A549 (cell line): ENCODE measurements around the gene PADI4.

Source experiments
- CEBPB ChIP-seq, 2 experiments: fragments of >200 bp in 1 of 2; sonication (Bioruptor Twin) in 1 of 2; formaldehyde crosslinking in 1 of 2; IDR thresholded peaks; 2 replicates each; pipeline ENCODE4 v1.6.1; 2012 to 2016
- CHD2 ChIP-seq: fragments of 150-350 bp; IDR thresholded peaks from 2 replicates; pipeline ENCODE4 v1.6.1; 2014; ENCODE audit warnings: low read length; ENCODE audit not compliant: partially characterized antibody
- EP300 ChIP-seq, 2 experiments: fragments of >200 bp; sonication (Bioruptor Twin); formaldehyde crosslinking; IDR thresholded peaks; 2 replicates in 1 of 2; 3 replicates in 1 of 2; pipeline ENCODE4 v1.6.1; 2016 to 2017
- POLR2A ChIP-seq: IDR thresholded peaks from 2 replicates; pipeline ENCODE4 v1.6.1; 2012; ENCODE audit warnings: mild to moderate bottlenecking, low read length
- ZC3H11A ChIP-seq: fragments of 450-650 bp; IDR thresholded peaks from 2 replicates; pipeline ENCODE4 v1.6.1; 2014; ENCODE audit warnings: antibody characterized with exemption, mild to moderate bottlenecking
- TF ChIP-seq, protein P1 (sequence below): fragments of 200-600 bp; sonication (generic); IDR thresholded peaks from 2 replicates; pipeline ENCODE4 v1.6.1; 2016; ENCODE audit warnings: antibody characterized with exemption, mild to moderate bottlenecking, moderate library complexity
- TF ChIP-seq, protein P2 (sequence below): fragments of >200 bp; sonication (Bioruptor Twin); formaldehyde crosslinking; IDR thresholded peaks from 3 replicates; pipeline ENCODE4 v1.5.1; 2016

DNA sequence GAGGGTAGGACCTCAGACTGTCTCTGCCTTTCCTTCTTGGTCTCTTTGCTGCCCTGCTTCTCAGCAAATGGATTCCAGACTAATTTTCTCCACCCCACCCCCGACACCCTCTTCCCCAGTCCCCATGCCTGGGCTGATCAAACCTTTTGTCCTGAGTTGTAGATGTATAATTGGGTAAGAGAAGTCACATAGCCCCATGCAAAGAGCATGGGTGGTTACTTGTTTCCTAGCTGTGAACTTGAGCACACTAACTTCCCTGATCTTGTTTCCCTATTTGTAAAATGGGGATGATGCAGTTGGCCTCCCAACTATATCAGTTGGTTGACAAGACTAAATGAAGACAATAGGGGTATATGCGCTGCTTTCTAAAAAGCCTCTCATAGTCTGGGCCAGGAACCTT lies 73.2 kb downstream of the PADI4 start:
- TF ChIP-seq, protein P1, sequence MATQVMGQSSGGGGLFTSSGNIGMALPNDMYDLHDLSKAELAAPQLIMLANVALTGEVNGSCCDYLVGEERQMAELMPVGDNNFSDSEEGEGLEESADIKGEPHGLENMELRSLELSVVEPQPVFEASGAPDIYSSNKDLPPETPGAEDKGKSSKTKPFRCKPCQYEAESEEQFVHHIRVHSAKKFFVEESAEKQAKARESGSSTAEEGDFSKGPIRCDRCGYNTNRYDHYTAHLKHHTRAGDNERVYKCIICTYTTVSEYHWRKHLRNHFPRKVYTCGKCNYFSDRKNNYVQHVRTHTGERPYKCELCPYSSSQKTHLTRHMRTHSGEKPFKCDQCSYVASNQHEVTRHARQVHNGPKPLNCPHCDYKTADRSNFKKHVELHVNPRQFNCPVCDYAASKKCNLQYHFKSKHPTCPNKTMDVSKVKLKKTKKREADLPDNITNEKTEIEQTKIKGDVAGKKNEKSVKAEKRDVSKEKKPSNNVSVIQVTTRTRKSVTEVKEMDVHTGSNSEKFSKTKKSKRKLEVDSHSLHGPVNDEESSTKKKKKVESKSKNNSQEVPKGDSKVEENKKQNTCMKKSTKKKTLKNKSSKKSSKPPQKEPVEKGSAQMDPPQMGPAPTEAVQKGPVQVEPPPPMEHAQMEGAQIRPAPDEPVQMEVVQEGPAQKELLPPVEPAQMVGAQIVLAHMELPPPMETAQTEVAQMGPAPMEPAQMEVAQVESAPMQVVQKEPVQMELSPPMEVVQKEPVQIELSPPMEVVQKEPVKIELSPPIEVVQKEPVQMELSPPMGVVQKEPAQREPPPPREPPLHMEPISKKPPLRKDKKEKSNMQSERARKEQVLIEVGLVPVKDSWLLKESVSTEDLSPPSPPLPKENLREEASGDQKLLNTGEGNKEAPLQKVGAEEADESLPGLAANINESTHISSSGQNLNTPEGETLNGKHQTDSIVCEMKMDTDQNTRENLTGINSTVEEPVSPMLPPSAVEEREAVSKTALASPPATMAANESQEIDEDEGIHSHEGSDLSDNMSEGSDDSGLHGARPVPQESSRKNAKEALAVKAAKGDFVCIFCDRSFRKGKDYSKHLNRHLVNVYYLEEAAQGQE, result no peak
- TF ChIP-seq POLR2A, result no peak
- TF ChIP-seq, protein P2, sequence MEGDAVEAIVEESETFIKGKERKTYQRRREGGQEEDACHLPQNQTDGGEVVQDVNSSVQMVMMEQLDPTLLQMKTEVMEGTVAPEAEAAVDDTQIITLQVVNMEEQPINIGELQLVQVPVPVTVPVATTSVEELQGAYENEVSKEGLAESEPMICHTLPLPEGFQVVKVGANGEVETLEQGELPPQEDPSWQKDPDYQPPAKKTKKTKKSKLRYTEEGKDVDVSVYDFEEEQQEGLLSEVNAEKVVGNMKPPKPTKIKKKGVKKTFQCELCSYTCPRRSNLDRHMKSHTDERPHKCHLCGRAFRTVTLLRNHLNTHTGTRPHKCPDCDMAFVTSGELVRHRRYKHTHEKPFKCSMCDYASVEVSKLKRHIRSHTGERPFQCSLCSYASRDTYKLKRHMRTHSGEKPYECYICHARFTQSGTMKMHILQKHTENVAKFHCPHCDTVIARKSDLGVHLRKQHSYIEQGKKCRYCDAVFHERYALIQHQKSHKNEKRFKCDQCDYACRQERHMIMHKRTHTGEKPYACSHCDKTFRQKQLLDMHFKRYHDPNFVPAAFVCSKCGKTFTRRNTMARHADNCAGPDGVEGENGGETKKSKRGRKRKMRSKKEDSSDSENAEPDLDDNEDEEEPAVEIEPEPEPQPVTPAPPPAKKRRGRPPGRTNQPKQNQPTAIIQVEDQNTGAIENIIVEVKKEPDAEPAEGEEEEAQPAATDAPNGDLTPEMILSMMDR, result no peak
- no peak for TF ChIP-seq CEBPB (IDR thresholded peaks at IDR 0.05)
- TF ChIP-seq CHD2, result no peak
- no peak for TF ChIP-seq ZC3H11A
- TF ChIP-seq EP300 (IDR thresholded peaks at IDR 0.05), result no peak
